ENCODE data around the gene C1orf226.

C1orf226 gene

GRCh38 chr1:162389021-162389818 lies 7.7 kb downstream of the C1orf226 start:
- no peak overlapping the region for H3K4me3 ChIP-seq (ENCODE audit: low read depth, low read length)
- TF ChIP-seq MAX (IDR thresholded peaks at IDR 0.05; ENCODE audit: low read depth, low read length) (no peak), MYC (IDR thresholded peaks at IDR 0.05; ENCODE audit: low read depth, low read length) (no peak), POLR2A (IDR thresholded peaks at IDR 0.05; ENCODE audit: extremely low read depth, insufficient read length) (no peak), CTCF (IDR thresholded peaks at IDR 0.05; ENCODE audit: low read depth, low read length) (no peak)
- no peak for DNase-seq (ENCODE audit: low read depth)

GRCh38 chr1:162389971-162390370 lies 8.4 kb downstream of the C1orf226 start:
- no peak for DNase-seq (ENCODE audit: low read depth)
- H3K4me3 ChIP-seq (ENCODE audit: low read depth, low read length), result no peak overlapping the region
- TF ChIP-seq CTCF (IDR thresholded peaks at IDR 0.05; ENCODE audit: low read depth, low read length) (no peak), MYC (IDR thresholded peaks at IDR 0.05; ENCODE audit: low read depth, low read length) (no peak), POLR2A (IDR thresholded peaks at IDR 0.05; ENCODE audit: extremely low read depth, insufficient read length) (no peak), MAX (IDR thresholded peaks at IDR 0.05; ENCODE audit: low read depth, low read length) (no peak)

- no peak overlapping the region for H3K4me3 ChIP-seq (ENCODE audit: low read depth, low read length)
- TF ChIP-seq CTCF (IDR thresholded peaks at IDR 0.05; ENCODE audit: low read depth, low read length), result no peak
- no peak for TF ChIP-seq MYC (IDR thresholded peaks at IDR 0.05; ENCODE audit: low read depth, low read length)
- DNase-seq (ENCODE audit: low read depth), result no peak
Measured at GRCh38 chr1:162390396-162391185, 9.1 kb downstream of the C1orf226 start.

GRCh38 chr1:162391790-162392563 lies 10.4 kb downstream of the C1orf226 start:
- TF ChIP-seq POLR2A (IDR thresholded peaks at IDR 0.05; ENCODE audit: extremely low read depth, insufficient read length), result no peak
- TF ChIP-seq CTCF (IDR thresholded peaks at IDR 0.05; ENCODE audit: low read depth, low read length), result peak; percentile 73
- no peak overlapping the region for H3K4me3 ChIP-seq (ENCODE audit: low read depth, low read length)
- DNase-seq (ENCODE audit: low read depth), result peak; percentile 37

- H3K4me3 ChIP-seq (ENCODE audit: low read depth, low read length), result no peak overlapping the region
- TF ChIP-seq MAX (IDR thresholded peaks at IDR 0.05; ENCODE audit: low read depth, low read length), result no peak
- no peak for TF ChIP-seq CTCF (IDR thresholded peaks at IDR 0.05; ENCODE audit: low read depth, low read length)
- TF ChIP-seq MYC (IDR thresholded peaks at IDR 0.05; ENCODE audit: low read depth, low read length), result no peak
- no peak for TF ChIP-seq POLR2A (IDR thresholded peaks at IDR 0.05; ENCODE audit: extremely low read depth, insufficient read length)
- no peak for DNase-seq (ENCODE audit: low read depth)
Measured at GRCh38 chr1:162396201-162396906, 14.8 kb downstream of the C1orf226 start.
